Testis (tissue), 2 donors: ENCODE results near the gene PRR23A.

Source experiments
- CTCF ChIP-seq, 3 experiments: fragments of 450-650 bp in 2 of 3; fragments of 200-600 bp in 1 of 3; sonication (generic) in 1 of 3; IDR thresholded peaks; one replicate each; pipeline ENCODE4 v1.5.1; 2016 to 2019; ENCODE audit warnings: antibody characterized with exemption in 3 of 3, mild to moderate bottlenecking in 2 of 3, moderate library complexity in 1 of 3
- POLR2A ChIP-seq: fragments of 450-650 bp; IDR thresholded peaks from one replicate; pipeline ENCODE4 v1.6.1; 2017; ENCODE audit warnings: antibody characterized with exemption, mild to moderate bottlenecking, moderate library complexity

GRCh38 chr3:138972941-138973340, 33.1 kb downstream of the PRR23A start:
- TF ChIP-seq CTCF (IDR thresholded peaks at IDR 0.05) = no peak
- no peak for TF ChIP-seq POLR2A
